GM18505 (cell line): Measurements from ENCODE around the gene DYRK1A.

Source experiments
- ATAC-seq: cut with Tn5 transposase; IDR thresholded peaks from one replicate; pipeline ENCODE4 v1.9.1; 2021; ENCODE audit not compliant: unreplicated experiment
- POLR2A ChIP-seq: IDR thresholded peaks from 4 replicates; pipeline ENCODE4 v1.6.1; 2011; ENCODE audit warnings: borderline replicate concordance; ENCODE audit not compliant: insufficient read depth, insufficient read length; ENCODE audit errors: extremely low read depth

The DYRK1A gene

GRCh38 chr21:37383784-37384311 lies 17.3 kb downstream of the DYRK1A start:
- no peak for TF ChIP-seq POLR2A
- no peak for ATAC-seq

- ATAC-seq = no peak
- TF ChIP-seq POLR2A = no peak
Observed at GRCh38 chr21:37384416-37384815, 17.8 kb downstream of the DYRK1A start.

DNA sequence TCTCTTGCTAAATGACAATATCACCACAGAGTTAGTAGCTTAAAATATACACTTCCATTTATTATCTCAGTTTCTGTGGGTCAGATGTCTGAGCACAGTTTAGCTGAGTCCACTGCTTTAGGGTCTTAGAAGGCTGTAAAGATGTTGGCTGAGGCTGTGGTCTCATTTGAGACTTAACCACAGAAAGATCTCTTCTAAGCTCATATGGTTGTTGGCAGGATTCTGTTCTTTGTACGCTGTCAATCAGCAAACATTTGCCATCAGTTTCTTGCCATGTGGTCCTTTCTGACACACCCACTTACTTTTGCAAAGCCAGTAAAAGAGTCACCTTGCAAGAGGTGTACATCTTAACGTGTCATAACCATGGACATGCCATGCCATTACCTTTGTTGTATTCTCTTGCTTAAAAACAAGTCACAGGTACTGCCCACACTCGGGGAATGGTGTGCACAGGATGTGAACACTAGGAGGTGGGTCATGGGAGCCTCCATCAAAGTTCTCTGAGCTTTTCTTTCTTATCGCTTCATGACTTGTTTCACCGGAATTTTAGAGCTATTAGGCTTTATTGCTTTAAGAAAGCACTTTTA lies 18.7 kb downstream of the DYRK1A start:
- TF ChIP-seq POLR2A = no peak
- ATAC-seq = no peak

GRCh38 chr21:37386151-37386550 lies 19.6 kb downstream of the DYRK1A start:
- ATAC-seq = no peak
- TF ChIP-seq POLR2A = no peak

DNA sequence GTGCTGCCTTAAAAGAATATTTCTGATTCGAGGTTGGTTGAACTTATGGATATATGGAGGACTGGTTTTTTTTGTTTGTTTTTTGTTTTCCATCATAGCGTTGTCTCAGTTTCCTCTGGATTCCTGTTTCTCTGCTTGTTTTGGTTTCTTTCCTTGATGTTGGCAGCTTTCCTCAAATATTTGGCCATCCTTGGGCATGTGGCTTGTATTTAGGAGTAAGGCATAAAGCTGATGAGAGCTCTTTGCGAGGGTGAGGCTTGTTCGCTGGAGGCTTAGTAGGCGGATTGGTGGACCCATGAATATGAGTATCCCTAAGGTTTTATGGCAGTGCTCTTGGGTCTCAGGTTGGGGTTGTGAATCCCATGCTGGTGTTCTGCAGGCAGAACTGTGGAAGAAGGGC lies 22.9 kb downstream of the DYRK1A start:
- TF ChIP-seq POLR2A = no peak
- ATAC-seq = no peak

GRCh38 chr21:37391666-37392065 lies 25.1 kb downstream of the DYRK1A start:
- no peak for TF ChIP-seq POLR2A
- ATAC-seq = no peak

- TF ChIP-seq POLR2A = no peak
- no peak for ATAC-seq
Observed at GRCh38 chr21:37392441-37392840, 25.9 kb downstream of the DYRK1A start.

- no peak for ATAC-seq
- no peak for TF ChIP-seq POLR2A
Observed at GRCh38 chr21:37393030-37393429, 26.5 kb downstream of the DYRK1A start.

DNA sequence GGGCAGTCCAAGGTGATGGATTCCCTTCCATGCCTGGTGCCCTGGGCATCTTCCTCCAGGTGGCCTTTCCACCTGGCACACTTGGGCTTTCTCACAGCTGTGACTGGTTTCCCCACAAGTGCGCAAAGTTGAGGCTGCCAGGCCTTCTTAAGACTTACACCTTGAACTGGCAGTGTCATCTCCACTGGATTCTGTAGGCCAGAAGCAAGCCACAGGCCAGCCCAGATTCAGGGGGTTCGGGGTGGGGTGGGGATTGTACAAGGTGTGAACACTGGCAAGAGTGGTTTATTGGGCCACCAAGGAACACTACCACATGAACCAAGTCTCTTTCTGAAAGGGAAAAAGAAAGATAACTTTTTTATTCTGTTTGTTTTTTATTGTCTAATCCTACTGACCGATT lies 27.2 kb downstream of the DYRK1A start:
- TF ChIP-seq POLR2A = no peak
- no peak for ATAC-seq

- TF ChIP-seq POLR2A = no peak
- no peak for ATAC-seq
Observed at GRCh38 chr21:37395961-37396360, 29.4 kb downstream of the DYRK1A start.

GRCh38 chr21:37396855-37397254 lies 30.3 kb downstream of the DYRK1A start:
- ATAC-seq = no peak
- no peak for TF ChIP-seq POLR2A

DNA sequence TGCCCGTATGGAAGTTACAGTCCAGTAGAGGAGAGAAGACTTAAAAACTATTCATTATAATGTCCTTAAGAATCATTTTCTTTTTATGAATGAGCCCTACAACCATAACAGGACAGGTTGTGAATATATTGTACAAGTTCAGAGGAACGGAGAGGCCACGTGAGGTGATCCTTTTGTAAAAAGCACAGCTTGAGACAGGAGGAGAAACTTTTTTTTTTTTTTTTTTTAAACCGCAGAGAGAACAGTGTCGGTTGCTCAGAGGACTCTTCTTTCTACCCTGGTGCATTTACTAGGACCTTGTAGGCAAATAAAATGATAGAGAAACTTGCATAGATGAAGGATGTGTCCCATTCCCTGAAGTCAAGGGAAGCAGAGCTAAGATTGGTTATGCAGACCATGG lies 32.1 kb downstream of the DYRK1A start:
- TF ChIP-seq POLR2A = no peak
- ATAC-seq = no peak

- no peak for TF ChIP-seq POLR2A
- ATAC-seq = no peak
Observed at GRCh38 chr21:37402251-37402867, 35.8 kb downstream of the DYRK1A start.

DNA sequence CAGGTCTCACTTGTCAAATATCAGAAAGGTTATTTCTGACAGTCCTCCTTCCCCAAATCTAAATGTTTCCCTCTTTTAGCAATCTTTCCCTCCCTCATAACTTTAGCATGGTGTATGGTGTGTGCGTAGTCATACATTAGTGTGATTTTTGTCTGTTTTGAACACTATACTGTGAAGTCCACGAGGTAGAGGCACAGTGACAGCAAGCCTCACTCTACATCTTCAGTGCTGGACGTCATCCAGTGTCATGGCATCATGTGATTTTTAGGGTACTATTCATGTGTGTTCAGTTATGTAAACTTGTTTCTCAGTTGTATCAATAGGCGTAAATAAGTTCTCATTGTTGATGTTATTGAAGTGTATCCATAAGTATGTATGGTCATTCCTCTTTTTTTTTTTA lies 39.1 kb downstream of the DYRK1A start:
- no peak for ATAC-seq
- TF ChIP-seq POLR2A = no peak

DNA sequence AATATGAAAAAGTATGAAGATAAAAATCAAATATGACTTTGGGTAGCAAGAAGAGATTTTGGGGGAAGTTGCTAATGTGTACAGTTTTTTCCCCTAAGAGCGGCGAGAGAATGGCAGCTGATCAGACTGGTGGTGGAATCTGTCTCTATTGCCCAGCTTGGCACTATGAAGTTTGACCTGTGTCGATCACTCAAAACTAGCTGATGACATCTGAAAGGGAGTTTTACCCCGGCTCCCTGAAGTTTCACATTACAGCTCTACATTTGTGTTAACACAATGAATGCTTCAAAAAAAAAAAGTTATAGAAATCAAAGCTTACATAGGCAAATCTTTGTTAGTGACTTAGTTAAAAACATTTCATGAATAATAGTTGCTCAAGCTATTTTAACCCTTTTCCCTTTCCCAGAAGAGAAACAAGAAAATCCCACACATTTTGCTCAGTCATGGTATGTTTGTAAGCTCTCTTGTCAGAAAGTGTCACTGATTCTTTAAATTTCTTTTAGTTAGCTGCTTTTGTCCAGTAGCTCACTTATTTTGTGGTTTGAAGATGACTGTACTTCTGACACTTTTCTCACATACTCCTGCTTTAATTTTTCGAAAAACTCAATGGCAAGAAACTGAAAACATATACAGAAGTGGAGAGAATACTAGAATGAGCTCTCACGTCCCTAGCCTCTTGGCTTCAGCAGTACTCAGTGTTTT lies 41.3 kb downstream of the DYRK1A start:
- no peak for ATAC-seq
- TF ChIP-seq POLR2A = no peak
